22Rv1 (cell line): ENCODE measurements around the gene SHC2.

Experiments
- ZFX ChIP-seq: fragments of 450-650 bp; IDR thresholded peaks from 2 replicates; pipeline ENCODE4 v1.6.1; 2017; ENCODE audit warnings: antibody characterized with exemption, borderline replicate concordance
- TF ChIP-seq, protein P1 (sequence below): fragments of 450-650 bp; IDR thresholded peaks from 2 replicates; pipeline ENCODE4 v1.5.1; 2017; ENCODE audit warnings: mild to moderate bottlenecking

DNA sequence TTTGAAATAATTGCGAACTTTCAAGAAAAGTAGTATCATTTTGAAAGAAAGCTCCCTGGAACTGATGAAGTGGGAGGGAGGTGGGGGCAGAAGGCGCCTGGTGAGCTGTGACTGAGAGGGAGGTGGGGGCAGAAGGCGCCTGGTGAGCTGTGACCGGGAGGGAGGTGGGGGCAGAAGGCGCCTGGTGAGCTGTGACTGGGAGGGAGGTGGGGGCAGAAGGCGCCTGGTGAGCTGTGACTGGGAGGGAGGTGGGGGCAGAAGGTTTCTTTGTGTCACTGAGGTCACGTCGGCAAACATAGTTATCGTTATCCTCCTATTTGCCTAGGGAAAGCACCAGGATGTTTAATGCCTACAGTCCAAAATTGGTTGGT lies 76.0 kb downstream of the SHC2 start:
- TF ChIP-seq, protein P1, sequence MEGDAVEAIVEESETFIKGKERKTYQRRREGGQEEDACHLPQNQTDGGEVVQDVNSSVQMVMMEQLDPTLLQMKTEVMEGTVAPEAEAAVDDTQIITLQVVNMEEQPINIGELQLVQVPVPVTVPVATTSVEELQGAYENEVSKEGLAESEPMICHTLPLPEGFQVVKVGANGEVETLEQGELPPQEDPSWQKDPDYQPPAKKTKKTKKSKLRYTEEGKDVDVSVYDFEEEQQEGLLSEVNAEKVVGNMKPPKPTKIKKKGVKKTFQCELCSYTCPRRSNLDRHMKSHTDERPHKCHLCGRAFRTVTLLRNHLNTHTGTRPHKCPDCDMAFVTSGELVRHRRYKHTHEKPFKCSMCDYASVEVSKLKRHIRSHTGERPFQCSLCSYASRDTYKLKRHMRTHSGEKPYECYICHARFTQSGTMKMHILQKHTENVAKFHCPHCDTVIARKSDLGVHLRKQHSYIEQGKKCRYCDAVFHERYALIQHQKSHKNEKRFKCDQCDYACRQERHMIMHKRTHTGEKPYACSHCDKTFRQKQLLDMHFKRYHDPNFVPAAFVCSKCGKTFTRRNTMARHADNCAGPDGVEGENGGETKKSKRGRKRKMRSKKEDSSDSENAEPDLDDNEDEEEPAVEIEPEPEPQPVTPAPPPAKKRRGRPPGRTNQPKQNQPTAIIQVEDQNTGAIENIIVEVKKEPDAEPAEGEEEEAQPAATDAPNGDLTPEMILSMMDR, result no peak
- TF ChIP-seq ZFX, result no peak
